Stimulated activated CD8-positive, alpha-beta memory T cell treated with anti-CD3 and anti-CD28 coated beads, Interleukin-7, amount 100 ng/mL, for 48 hours (primary cell): ENCODE results near the gene RAB11A.

Experiments used
- DNase-seq, 2 donors: peaks; one replicate each; pipeline ENCODE4 v3.0.0-alpha.2; 2020; ENCODE audit warnings: low read depth in 1 of 2; ENCODE audit errors: extremely low read depth in 1 of 2

RAB11A gene

DNA sequence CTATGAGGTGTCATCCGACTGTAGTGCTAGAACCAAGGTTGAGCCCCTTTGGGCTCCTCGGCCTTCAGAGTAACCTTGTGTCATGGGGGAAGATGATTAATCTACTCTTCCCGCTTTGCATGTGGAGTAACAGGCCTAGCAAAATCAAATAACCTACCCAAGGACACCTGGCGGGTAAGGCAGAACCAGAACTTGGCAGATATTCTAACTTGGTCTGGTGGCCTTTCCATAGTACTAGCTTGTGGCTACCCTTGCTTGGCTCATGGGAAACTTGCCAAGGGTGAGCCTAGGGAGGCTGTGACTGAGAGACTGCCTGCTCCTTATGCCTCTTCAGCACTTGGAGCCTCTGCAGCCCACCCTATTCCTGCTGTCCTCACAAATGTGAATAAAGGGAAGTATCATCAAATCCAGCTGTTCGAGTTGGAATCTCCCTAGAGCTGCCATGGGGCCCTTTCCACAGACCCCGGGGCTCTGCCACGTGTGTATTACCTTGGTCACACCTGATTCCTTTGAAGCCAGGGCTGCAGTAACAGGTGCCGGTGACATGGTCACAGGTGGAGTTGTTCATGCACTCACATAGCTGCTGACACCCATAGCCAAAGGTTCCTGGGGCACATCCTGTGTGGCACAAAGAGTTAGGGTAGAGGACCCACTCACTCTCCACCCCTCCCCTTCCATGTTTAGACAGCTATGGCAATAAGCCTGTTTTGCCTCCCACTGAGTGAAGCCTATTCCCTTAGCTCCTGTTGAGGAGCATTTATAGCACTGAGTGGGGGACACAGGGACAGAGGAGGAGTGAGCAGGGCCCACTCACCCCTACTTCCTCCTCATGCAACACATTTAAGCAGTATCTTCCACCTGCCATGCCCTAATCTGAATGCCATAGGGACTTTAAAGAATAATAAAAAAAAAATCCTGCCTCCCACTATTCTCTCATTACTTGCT lies 46.0 kb downstream of the RAB11A start:
- no peak for DNase-seq

DNA sequence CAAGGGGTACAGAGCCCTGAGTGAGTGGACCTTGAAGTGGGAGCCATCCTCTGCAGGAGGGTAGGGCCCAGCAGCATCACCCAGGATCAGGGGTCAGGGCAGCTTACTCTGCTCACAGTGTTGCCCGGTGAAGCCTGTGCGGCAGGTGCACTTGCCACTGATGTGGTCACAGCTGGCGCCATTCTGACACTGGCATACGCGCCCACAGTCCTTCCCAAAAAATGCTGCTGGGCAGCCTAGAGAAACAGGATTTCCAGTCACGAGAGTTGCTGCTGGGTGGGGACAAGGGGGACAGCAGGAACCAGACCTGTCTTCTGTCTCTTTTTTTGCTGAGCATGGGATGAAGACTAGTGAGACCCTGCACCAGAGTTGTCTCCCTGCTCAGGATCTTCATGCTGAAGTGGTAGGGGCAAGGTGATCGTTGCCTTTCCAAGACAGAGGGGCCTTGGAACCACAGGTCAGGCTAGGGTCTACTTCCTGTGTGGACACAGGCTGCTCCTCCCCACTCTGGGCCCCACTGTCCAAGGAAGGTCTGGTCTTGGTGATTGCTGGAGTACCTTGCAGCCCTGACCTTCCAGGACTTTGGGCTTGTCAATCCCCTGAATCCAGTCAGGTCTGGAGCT lies 46.9 kb downstream of the RAB11A start:
- DNase-seq: no peak

DNA sequence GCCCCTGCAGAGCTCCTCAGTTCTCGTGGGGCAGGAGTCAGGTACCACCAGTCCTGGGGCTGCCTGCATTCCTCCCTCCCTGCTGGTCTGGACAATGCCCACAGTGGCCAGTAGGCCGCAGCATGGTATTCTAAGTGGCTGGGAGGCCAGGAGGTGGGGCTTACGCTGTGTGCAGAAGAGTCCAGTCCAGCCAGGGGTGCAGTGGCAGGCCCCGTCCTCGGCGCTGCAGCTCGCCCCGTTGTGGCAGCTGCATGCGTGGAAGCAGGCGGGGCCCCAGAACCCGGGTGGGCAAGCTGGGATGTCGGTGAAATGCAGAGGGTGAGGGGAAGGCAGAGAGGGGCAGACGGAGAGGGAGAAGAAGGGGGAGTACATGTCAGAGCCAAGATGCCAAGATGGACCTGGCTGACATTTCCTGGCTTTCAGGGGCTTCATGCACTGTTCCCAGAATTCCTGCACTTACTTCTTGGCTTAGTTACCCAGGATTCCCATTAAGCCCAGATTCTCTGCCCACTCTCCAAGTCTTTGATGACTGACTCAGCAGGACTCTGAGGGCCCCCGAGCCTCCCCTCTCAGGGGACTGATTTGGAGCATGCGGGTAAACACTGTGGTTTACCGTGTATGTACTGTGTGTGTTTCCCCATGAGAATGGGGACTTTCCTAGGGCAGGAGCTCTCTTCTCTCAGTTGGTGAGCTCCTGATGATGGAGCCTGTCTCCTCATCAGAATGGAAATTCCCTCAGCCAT lies 47.5 kb downstream of the RAB11A start:
- peak in 1 of 2 donors; percentile 37 for DNase-seq

DNA sequence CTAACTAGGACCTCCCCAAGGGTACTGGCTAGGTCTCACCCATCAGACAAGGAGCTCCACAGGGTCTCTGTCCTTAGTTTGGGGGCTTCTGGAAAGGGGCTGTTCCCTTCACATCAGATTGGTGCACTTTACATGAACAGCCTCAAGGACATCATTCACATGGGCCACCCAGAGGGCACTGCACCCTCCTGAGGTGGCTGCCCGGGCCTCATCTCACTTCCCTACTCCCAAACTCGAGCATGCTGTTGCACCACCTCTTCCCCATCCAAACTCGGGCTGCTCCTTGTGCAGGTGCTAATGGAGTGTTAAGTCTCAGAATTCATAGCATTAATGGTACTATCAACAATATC lies 48.1 kb downstream of the RAB11A start:
- no peak for DNase-seq

DNA sequence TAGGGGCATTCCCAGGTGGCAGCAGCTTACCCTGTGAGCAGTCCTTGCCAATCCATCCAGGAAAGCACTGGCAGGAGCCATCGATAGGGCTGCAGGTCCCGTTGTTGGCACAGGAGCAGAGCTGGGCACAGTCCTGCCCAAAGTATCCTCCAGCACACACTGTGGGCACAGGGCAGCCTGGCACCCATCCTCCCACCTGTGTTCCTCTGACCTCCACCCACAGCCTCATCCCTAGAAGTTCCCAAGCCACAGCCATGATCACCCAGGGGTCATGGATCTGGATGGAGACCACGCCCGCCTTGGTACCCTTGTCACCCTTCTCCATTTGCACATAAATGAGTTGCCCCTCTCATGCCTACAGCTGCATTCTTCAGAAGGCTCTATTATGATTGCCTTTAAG lies 48.6 kb downstream of the RAB11A start:
- no peak for DNase-seq

DNA sequence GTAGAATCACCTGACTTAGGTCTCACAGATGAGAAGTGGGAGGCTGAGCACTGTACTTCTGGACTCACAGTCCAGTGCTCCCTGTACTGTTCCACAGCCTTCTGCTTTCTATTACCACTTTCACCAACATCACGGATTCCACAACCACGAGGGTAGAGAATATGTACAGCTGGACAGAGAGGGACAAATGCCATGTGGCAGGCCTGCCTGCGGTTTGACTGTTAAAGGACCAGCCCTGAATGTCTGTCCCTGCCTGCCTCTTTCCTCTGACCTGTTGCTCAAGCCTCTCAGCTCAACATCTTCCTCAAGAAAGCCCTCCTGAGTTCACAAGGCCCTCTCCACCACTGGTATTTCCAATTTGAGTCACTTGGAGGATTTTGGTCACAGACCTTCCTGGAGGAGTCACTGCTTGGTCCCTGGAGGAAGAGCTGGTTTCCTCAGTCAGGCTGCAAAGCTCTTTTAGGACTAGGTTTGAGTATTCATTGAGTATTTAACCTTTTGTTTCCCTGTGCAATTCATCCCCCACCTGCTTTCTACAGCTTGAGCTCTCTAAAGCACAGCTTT lies 49.1 kb downstream of the RAB11A start:
- DNase-seq: no peak

DNA sequence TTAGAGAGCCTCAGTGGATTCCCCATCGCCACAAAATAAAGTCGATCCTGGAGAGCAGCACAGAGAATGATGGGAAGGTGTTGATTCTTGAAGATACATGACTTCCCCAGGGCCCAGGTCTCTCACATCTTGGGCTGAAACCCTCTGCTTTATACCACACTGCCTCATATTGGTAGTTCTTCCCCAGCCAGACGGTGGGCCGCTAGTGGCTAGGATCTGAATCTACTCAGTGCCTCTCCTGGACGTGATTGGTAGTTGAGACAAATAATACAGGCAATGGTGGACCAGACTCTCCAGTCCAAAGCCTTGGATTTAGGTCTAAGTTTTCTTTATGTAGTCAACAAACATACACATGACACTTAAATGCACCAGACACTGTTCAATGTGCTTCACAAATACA lies 49.7 kb downstream of the RAB11A start:
- DNase-seq: no peak

DNA sequence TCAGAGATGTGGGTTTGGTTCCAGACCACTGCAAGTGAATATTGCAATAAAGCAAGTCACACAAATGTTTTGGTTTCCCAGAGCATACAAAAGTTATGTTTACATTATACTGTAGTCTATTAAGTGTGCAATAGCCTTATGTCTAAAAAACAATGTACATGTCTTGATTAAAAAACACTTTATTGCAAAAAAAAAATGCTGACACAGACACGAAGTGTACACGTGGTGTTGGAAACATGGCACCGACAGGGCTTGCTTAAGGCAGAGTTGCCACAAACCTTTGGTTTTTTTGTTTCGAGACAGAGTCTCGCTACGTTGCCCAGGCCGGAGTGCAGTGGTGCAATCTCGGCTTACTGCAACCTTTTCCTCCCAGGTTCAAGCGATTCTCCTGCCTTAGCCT lies 50.1 kb downstream of the RAB11A start:
- no peak for DNase-seq

DNA sequence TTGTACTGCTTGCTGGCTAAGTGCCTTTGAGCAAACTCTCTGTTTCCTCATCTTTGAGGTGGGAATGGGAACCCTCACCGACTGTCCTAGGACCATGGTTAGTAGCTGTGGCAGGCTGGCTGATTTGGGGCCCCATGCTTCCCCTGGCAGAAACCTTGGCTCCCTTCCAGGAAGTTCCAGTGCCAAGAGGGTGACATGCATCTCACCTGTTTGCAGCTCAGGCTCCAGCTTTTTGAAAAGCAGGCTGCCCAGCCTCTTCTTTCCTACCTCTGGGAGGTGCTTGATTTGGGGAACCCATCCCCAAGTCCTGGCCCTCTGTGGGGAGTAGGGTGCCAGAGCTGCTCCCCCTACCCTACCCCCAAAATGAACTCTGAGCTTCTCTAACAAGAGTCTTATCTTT lies 50.8 kb downstream of the RAB11A start:
- DNase-seq: no peak

DNA sequence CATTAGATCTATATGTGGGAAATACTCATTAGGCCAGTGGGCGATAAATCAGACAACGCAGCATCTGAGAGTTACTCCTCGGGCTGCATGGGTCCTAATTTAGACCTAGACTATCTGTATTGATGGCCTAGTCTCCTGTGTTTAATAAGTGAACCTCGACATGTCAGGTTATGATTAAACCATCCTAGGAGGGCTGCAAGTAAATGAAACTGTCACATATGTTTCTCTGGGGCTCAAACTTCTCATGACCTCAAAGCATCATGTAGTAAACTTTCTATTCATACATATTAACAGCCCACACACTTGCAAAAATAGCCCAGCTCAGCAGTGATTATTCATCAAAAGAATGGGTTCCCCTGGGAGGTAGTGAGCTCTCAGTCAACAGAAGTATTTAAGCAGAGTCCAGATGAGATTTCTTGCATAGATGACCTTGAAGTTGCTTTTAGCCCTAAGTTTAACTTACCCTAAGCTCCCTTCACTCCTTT lies 51.6 kb downstream of the RAB11A start:
- DNase-seq: no peak

DNA sequence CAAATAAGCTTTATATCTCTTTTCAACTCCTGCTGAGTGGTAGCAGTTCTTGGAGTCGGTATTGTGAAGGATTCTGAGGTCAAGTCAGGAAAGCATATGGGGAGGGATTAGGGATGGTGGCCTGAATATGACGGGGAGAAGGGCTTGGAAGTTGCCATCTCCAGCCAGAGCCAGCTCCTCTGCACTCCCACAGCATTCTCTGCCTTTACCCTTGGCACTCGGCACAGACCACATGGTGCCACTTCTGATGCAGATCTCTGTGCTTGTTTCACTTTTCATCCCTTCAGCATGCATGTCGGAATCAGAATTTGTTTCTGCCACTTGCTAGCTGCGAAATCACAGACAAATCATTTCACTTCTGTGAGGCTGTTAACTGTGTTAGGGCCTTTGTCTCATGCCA lies 52.5 kb downstream of the RAB11A start:
- no peak for DNase-seq

DNA sequence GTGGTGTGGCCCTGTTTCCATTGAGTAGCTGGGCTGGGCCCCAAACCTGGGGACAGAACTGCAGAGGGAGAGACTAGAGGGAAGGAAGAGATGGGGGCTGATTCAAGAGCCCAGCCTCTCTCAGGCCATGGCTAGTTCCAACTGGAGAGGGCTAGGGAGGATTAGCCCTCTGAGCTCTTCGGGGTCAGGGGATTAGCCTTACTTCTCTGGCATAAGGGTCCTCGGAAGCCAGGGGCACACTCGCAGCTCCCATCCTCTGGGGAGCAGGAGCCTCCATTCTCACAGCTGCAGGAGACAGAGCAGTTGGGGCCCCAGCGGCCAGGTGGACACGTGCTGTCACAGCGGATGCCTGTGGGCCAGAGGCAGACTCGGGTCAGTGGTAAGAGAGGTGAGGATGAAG lies 53.3 kb downstream of the RAB11A start:
- DNase-seq: no peak

DNA sequence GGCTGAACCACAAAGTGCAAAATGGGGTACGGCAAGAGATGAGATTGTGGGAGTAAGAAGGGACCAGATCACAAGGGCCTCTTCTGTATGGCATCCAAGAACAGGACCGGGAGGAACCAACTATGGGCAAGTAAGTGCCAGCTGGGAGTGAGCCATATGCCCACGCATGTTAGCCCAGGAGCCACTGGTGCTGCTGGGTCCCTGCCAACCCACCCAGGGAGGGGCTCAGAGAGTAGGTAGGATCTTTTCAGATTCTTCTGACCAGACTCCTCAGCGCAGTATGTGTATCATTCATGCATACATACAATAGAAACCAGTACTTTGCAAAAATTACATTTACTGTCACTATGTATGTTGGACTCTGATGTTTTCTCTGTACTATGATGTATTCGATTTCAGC lies 54.0 kb downstream of the RAB11A start:
- DNase-seq: no peak

DNA sequence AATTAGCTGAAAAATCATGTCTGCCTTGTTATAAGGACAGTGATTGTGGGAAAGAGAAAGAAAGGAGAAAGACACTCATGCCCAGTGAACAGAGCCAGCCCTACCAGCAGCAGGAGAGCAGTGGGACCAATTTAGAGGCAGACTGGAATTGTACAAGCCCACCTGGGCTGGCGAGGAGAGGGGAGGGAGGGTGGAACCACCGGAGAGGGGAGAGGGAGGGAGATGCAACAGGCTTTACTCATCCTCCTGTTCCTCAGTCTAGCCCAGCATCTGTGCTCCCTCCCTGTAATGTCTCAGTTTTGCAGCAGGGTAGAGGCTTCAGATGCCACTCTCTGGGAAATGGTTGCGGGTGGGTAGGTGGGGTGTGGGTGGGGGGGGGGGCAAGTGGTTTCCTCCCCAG lies 54.7 kb downstream of the RAB11A start:
- DNase-seq: no peak

DNA sequence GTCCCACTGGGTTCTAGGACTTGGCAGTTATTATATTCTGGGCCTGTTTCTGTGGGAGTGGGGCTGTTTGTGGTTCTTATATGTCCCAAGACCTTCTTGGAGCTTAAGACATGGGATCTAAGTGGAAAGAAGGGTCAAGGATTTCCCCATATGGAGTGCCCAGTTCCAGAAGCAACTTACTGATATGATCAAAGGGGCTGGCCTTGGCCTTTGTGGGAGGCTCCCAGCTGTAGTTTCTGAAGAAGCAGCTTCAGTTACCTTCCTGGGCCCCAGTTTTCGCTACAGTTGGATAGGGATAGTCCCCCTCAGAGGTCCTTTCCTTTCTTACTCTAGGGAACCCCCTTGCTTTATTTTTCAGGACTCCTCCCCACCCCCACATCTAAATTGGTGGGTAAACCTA lies 56.0 kb downstream of the RAB11A start:
- no peak for DNase-seq

DNA sequence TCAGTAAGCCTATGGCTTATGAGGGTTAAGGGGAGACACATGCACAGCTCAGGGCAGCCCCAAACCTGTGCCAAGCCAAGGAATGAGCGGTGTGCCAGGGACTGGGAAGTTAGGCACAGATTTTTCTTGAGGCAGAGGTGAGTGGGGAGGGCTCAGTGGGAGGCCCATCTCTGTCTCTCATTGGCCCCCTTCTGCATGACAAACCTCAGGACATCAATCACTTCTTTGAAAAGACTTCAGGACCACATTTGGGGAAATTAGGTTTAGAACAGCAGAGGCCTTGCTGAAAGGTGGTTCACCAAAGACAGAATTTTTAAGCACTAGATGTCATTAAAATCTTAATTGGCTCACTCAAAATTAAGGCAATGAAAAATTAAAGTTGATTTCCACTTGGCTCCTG lies 57.2 kb downstream of the RAB11A start:
- DNase-seq: no peak

DNA sequence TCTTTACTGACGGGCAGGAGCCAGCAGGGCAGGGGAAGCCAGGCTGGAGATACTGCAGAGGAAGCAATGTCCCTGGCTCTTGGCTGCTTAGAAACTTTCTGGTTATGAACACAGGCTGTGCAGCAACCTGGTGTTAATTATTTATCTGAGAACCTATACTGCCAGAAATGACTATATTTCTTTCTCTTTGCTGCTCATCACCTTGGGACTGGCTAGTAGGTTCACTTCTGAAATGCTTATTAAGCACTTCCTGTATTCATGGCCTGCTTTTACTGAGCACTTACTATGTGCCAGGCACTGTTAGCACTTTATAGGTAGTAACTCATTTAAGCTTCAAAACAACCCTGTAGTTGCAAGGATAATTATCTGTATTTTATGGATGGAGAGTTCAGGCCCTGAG lies 57.6 kb downstream of the RAB11A start:
- DNase-seq: no peak

DNA sequence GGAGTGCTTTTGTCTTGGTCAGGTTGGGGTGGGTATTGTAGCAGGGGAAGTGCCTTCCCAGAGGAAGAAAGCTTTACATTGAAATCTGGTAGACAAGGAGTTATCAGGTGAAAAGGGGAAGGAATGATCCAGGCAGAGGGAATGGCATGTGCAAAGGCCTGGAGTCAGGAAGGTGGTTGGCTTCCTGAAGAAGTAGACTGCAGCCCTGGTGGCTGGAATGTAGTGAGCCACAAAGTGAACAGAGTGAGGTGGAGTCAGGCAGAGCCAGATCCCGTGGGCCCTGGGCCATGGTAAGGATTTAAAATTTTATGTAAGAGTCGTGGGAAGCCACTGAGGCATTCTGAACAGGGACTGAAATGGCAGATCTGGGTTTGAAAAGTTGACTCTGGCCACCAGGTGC lies 58.3 kb downstream of the RAB11A start:
- DNase-seq: no peak

DNA sequence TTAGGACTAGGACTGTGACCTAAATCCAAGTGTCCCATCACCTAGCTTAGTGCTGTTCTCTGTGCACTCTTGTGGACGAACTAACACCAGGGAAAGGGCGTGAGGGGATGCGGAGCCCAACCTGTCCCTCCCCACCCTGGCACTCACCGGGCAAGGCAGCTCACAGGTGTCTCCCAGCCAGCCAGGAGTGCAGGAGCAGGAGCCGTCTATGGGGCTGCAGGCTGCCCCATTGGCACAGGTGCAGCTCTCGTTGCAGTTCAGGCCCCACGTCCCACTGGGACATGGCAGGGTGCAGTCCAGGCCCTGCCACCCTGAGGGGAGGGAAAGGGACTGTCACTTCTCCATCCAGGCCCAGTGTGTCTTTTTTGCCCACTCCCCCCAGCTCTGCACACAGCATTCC lies 60.3 kb downstream of the RAB11A start:
- DNase-seq: no peak

DNA sequence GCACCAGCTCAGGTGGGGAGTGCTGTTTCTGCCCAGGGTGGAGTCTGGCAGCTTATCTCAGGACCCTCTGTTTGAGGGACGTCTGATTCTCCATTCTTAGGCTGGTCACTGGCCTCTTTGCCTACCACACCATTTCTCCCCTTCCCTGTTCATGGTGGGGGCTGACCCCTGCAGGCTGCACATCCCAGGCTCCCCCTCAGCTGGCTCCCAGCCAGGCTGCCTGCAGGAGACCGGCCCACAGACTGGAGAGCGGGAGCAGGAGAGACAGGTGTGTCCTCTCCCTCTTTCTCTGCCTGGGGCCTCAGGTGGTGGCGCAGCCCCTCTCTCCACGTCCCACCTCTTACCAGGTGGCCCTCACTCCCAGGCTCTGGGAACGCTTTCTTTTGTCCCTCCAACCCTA lies 60.8 kb downstream of the RAB11A start:
- DNase-seq: no peak

DNA sequence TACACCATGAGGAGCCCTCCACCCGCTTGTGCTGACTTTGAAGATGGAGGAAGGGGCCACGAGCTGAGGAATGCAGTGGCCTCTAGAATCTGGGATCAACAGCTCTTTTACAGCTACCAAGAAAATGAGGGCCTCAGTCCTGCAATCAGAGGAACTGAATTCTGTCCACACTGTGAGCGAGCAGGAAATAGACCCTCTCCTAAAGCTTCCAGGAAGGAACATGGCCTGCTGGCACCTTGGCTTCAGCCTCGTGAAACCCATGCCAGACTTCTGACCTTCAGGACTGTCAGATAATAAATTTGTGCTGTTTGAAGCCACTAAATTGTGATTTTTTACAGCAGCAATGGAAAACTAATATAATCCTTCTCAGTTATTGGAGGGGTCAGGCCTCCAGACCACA lies 61.9 kb downstream of the RAB11A start:
- DNase-seq: no peak
